ENCODE results near the gene ZBTB24. TPM values are rescaled to one million over a fixed set of nuclear protein-coding genes. Genes with fewer than 3 reads are reported as not detected.

ZBTB24 gene
- total RNA-seq, 4 donors from 2014 or later: 7.0 to 10.9 (median 9.0) TPM

- no peak for TF ChIP-seq CTCF (IDR thresholded peaks at IDR 0.05; ENCODE audit: low read depth)
Observed at GRCh38 chr6:109475625-109476024, 7.4 kb downstream of the ZBTB24 start.

- no peak for TF ChIP-seq CTCF (IDR thresholded peaks at IDR 0.05; ENCODE audit: low read depth)
Observed at GRCh38 chr6:109474995-109475394, 8.0 kb downstream of the ZBTB24 start.

GRCh38 chr6:109473120-109473519, 9.9 kb downstream of the ZBTB24 start:
- no peak for TF ChIP-seq CTCF (IDR thresholded peaks at IDR 0.05; ENCODE audit: low read depth)

GRCh38 chr6:109472132-109472995, 10.7 kb downstream of the ZBTB24 start:
- no peak for TF ChIP-seq CTCF (IDR thresholded peaks at IDR 0.05; ENCODE audit: low read depth)

GRCh38 chr6:109471105-109471810, 11.8 kb downstream of the ZBTB24 start:
- no peak for TF ChIP-seq CTCF (IDR thresholded peaks at IDR 0.05; ENCODE audit: low read depth)

- TF ChIP-seq CTCF (IDR thresholded peaks at IDR 0.05; ENCODE audit: low read depth): no peak
Observed at GRCh38 chr6:109469591-109470189, 13.3 kb downstream of the ZBTB24 start.

GRCh38 chr6:109467696-109468095, 15.3 kb downstream of the ZBTB24 start:
- TF ChIP-seq CTCF (IDR thresholded peaks at IDR 0.05; ENCODE audit: low read depth): no peak
